WTC11 (cell line): ENCODE data around the gene TNPO3. TPM values are rescaled to one million over a fixed set of nuclear protein-coding genes. Genes with fewer than 3 reads are reported as not detected.

Experiments used
- ATAC-seq: fragments of 200-7000 bp; cut with Tn5 transposase; 2 replicates; pipeline ENCODE4 v1.10.0; 2021; ENCODE audit warnings: mild to moderate bottlenecking, moderate library complexity
- CTCF ChIA-PET: fragments of 300-600 bp; sonication (Branson Sonifier 250); formaldehyde crosslinking; loops from one replicate; lab custom pipeline; 2021; ENCODE audit warnings: antibody characterized with exemption; lab: Charles Lee
- POLR2A ChIA-PET: fragments of 350-600 bp; sonication (Branson Sonifier 250); formaldehyde crosslinking; loops from one replicate; lab custom pipeline; 2021; ENCODE audit warnings: antibody characterized with exemption; lab: Charles Lee
- DNase-seq: peaks from one replicate; pipeline ENCODE4 v3.0.0; 2021; ENCODE audit warnings: low spot score
- H3K27ac Mint-ChIP-seq: 2 replicates; pipeline ENCODE4 v1.8.0; 2021; ENCODE audit warnings: mixed read lengths
- H3K27me3 Mint-ChIP-seq: 2 replicates; pipeline ENCODE4 v1.8.0; 2021; ENCODE audit warnings: low read depth, mild to moderate bottlenecking, moderate library complexity, mixed read lengths
- H3K36me3 Mint-ChIP-seq: 2 replicates; pipeline ENCODE4 v1.8.0; 2021; ENCODE audit warnings: mixed read lengths
- H3K4me1 Mint-ChIP-seq: 2 replicates; pipeline ENCODE4 v1.8.0; 2022; ENCODE audit warnings: mixed read lengths
- H3K4me3 Mint-ChIP-seq: 2 replicates; pipeline ENCODE4 v1.8.0; 2021; ENCODE audit warnings: mild to moderate bottlenecking, moderate library complexity, mixed read lengths
- H3K9me3 Mint-ChIP-seq: 2 replicates; pipeline ENCODE4 v1.8.0; 2021; ENCODE audit warnings: mixed read lengths
- CDX4 ChIP-seq: fragments of 250-450 bp; sonication (Bioruptor Pico); IDR thresholded peaks from 2 replicates; pipeline ENCODE4 v1.9.0; 2021; ENCODE audit warnings: moderate library complexity, mild to moderate bottlenecking, inconsistent platforms, borderline replicate concordance
- E2F4 ChIP-seq: sonication (generic); formaldehyde crosslinking; IDR thresholded peaks from 2 replicates; pipeline ENCODE4 v1.8.1; 2022; ENCODE audit warnings: low read depth, mild to moderate bottlenecking, moderate library complexity, missing genetic modification reagents, borderline replicate concordance
- EMX1 ChIP-seq: fragments of 250-450 bp; sonication (Bioruptor Pico); IDR thresholded peaks from 2 replicates; pipeline ENCODE4 v1.8.0; 2021; ENCODE audit warnings: mild to moderate bottlenecking
- FOXK1 ChIP-seq: sonication (generic); formaldehyde crosslinking; IDR thresholded peaks from 2 replicates; pipeline ENCODE4 v1.8.0; 2022; ENCODE audit warnings: mild to moderate bottlenecking, moderate library complexity, missing genetic modification reagents
- HMGXB4 ChIP-seq: sonication (generic); formaldehyde crosslinking; IDR thresholded peaks from 2 replicates; pipeline ENCODE4 v1.8.1; 2023; ENCODE audit warnings: mild to moderate bottlenecking, moderate library complexity, missing genetic modification reagents
- MLX ChIP-seq: sonication (generic); formaldehyde crosslinking; IDR thresholded peaks from 2 replicates; pipeline ENCODE4 v1.8.1; 2023; ENCODE audit warnings: mild to moderate bottlenecking, missing genetic modification reagents, moderate library complexity
- MXD4 ChIP-seq: fragments of 250-450 bp; sonication (Bioruptor Pico); IDR thresholded peaks from 2 replicates; pipeline ENCODE4 v1.8.0; 2021; ENCODE audit warnings: mild to moderate bottlenecking, moderate library complexity, borderline replicate concordance
- PREB ChIP-seq: sonication (generic); formaldehyde crosslinking; IDR thresholded peaks from 2 replicates; pipeline ENCODE4 v1.8.1; 2022; ENCODE audit warnings: mild to moderate bottlenecking, missing genetic modification reagents, moderate library complexity, borderline replicate concordance
- RELA ChIP-seq: sonication (generic); formaldehyde crosslinking; IDR thresholded peaks from 2 replicates; pipeline ENCODE4 v1.8.1; 2022; ENCODE audit warnings: missing genetic modification reagents, mild to moderate bottlenecking, borderline replicate concordance
- RORB ChIP-seq: fragments of 250-450 bp; sonication (Bioruptor Pico); IDR thresholded peaks from 2 replicates; pipeline ENCODE4 v1.9.0; 2021; ENCODE audit warnings: mild to moderate bottlenecking
- SMAD4 ChIP-seq: sonication (generic); formaldehyde crosslinking; IDR thresholded peaks from 2 replicates; pipeline ENCODE4 v1.8.0; 2022; ENCODE audit warnings: mild to moderate bottlenecking, missing genetic modification reagents
- STAT6 ChIP-seq: sonication (generic); formaldehyde crosslinking; conservative IDR thresholded peaks from 2 replicates; pipeline ENCODE4 v1.8.1; 2023; ENCODE audit warnings: mild to moderate bottlenecking, low read depth, missing genetic modification reagents, moderate library complexity
- TEAD4 ChIP-seq: sonication (generic); formaldehyde crosslinking; IDR thresholded peaks from 2 replicates; pipeline ENCODE4 v1.8.0; 2022; ENCODE audit warnings: mild to moderate bottlenecking, missing genetic modification reagents
- TP53 ChIP-seq: sonication (generic); formaldehyde crosslinking; IDR thresholded peaks from 2 replicates; pipeline ENCODE4 v1.8.1; 2023; ENCODE audit warnings: mild to moderate bottlenecking, missing genetic modification reagents
- ZBTB21 ChIP-seq: sonication (generic); formaldehyde crosslinking; IDR thresholded peaks from 2 replicates; pipeline ENCODE4 v1.8.1; 2023; ENCODE audit warnings: mild to moderate bottlenecking, missing genetic modification reagents, borderline replicate concordance
- ZMAT4 ChIP-seq: fragments of 250-450 bp; sonication (Bioruptor Pico); IDR thresholded peaks from 2 replicates; pipeline ENCODE4 v1.9.0; 2021; ENCODE audit warnings: mild to moderate bottlenecking
- ZNF423 ChIP-seq: fragments of 250-450 bp; sonication (Bioruptor Pico); IDR thresholded peaks from 2 replicates; pipeline ENCODE4 v2.1.2; 2022; ENCODE audit warnings: mild to moderate bottlenecking, moderate library complexity
- ZNF512 ChIP-seq: sonication (generic); formaldehyde crosslinking; IDR thresholded peaks from 2 replicates; pipeline ENCODE4 v1.8.1; 2022; ENCODE audit warnings: missing genetic modification reagents, borderline replicate concordance
- total RNA-seq: library from RNA; stranded (reverse); gene quantifications from 3 replicates; pipeline ENCODE4 v1.2.3, GENCODE V29; 2021

Gene TNPO3
- total RNA-seq, 1 experiment from 2014 or later: 91.7 TPM

- no peak for TF ChIP-seq PREB (CRISPR knock-in tag)
- no peak for TF ChIP-seq ZNF423
- TF ChIP-seq ZMAT4 (CRISPR knock-in tag): no peak
- TF ChIP-seq CDX4 (CRISPR knock-in tag): no peak
- TF ChIP-seq E2F4 (CRISPR knock-in tag): no peak
- TF ChIP-seq EMX1 (CRISPR knock-in tag): no peak
- no peak for TF ChIP-seq ZNF512 (CRISPR knock-in tag)
- TF ChIP-seq TP53 (CRISPR knock-in tag): no peak
- TF ChIP-seq RELA (CRISPR knock-in tag): no peak
Measured at GRCh38 chr7:129074994-129075393, 20.1 kb upstream of the TNPO3 start (continued).

- no peaks in the 10 kb centered on the region for H3K36me3 Mint-ChIP-seq
- ATAC-seq: no peak
Measured at GRCh38 chr7:129074361-129074871, 19.5 kb upstream of the TNPO3 start.

GRCh38 chr7:129073738-129074137, 18.8 kb upstream of the TNPO3 start:
- Mint-ChIP-seq H3K4me1 (peaks cover 4% of the 10 kb centered on the region; the same call in 1 of the 2 replicates), H3K36me3 (no peaks in the 10 kb centered on the region), H3K9me3 (peaks cover 6% of the 10 kb centered on the region), H3K27ac (no peak overlapping the region), H3K27me3 (no peaks in the 10 kb centered on the region; the same call in 1 of the 2 replicates), H3K4me3 (no peak overlapping the region)
- ChIA-PET CTCF (interaction anchor here (0.7 to 2.0 kb wide), 2 partner anchors 10 to 18 kb away, joined by 4 to 7 read pairs; no protein-coding TSS in a partner anchor), POLR2A (no interaction called here)
- ATAC-seq (no peak), DNase-seq (no peak)
- TF ChIP-seq FOXK1 (CRISPR knock-in tag) (no peak), ZBTB21 (CRISPR knock-in tag) (no peak), TEAD4 (CRISPR knock-in tag) (no peak), HMGXB4 (no peak), SMAD4 (no peak), MLX (CRISPR knock-in tag) (no peak), MXD4 (CRISPR knock-in tag) (no peak)

More at GRCh38 chr7:129074361-129074871, 19.5 kb upstream of the TNPO3 start:
- no peak for TF ChIP-seq FOXK1 (CRISPR knock-in tag)
- TF ChIP-seq RORB (CRISPR knock-in tag): no peak
- TF ChIP-seq STAT6 (CRISPR knock-in tag): no peak
- TF ChIP-seq MXD4 (CRISPR knock-in tag): no peak
- no peak for DNase-seq
- Mint-ChIP-seq H3K27ac (no peak overlapping the region), H3K27me3 (no peaks in the 10 kb centered on the region), H3K9me3 (peaks cover 6% of the 10 kb centered on the region), H3K4me1 (peaks cover under 1% of the 10 kb centered on the region; the same call in 1 of the 2 replicates), H3K4me3 (no peak overlapping the region)
- ChIA-PET POLR2A (no interaction called here), CTCF (interaction anchor here (0.7 to 2.0 kb wide), 2 partner anchors 9 to 17 kb away, joined by 4 to 7 read pairs; no protein-coding TSS in a partner anchor)
